Measurements from ENCODE around the gene SLC7A4. TPM values are rescaled to one million over a fixed set of nuclear protein-coding genes. Genes with fewer than 3 reads are reported as not detected.

SLC7A4 gene
- 0.32 and 2.2 TPM in 2 replicates for total RNA-seq

- no peak for TF ChIP-seq CTCF (IDR thresholded peaks at IDR 0.05; ENCODE audit: insufficient read depth, low read depth, low read length)
- H3K4me3 ChIP-seq (ENCODE audit: low read depth, low read length): peak within 1 kb of the TSS; percentile 43
- peak; percentile 21 for DNase-seq (ENCODE audit: low read depth)
Observed at GRCh38 chr22:21032037-21032867, at the start of gene SLC7A4. TSS of gene SLC7A4 (minus strand) at chr22:21032561. CDS start at chr22:21031812, 749 bp downstream.

GRCh38 chr22:21080435-21081137 is 48.2 kb upstream of the SLC7A4 start:
- no peak for TF ChIP-seq CTCF (IDR thresholded peaks at IDR 0.05; ENCODE audit: insufficient read depth, low read depth, low read length)
- DNase-seq (ENCODE audit: low read depth): no peak
- H3K4me3 ChIP-seq (ENCODE audit: low read depth, low read length): no peak overlapping the region

- TF ChIP-seq CTCF (IDR thresholded peaks at IDR 0.05; ENCODE audit: insufficient read depth, low read depth, low read length): no peak
- no peak overlapping the region for H3K4me3 ChIP-seq (ENCODE audit: low read depth, low read length)
- DNase-seq (ENCODE audit: low read depth): no peak
Observed at GRCh38 chr22:21079493-21079892, 47.1 kb upstream of the SLC7A4 start.

GRCh38 chr22:21078916-21079315 is 46.6 kb upstream of the SLC7A4 start:
- TF ChIP-seq CTCF (IDR thresholded peaks at IDR 0.05; ENCODE audit: insufficient read depth, low read depth, low read length): no peak

GRCh38 chr22:21077884-21078508 is 45.6 kb upstream of the SLC7A4 start:
- H3K4me3 ChIP-seq (ENCODE audit: low read depth, low read length): no peak overlapping the region

More at GRCh38 chr22:21078916-21079315, 46.6 kb upstream of the SLC7A4 start:
- no peak for DNase-seq (ENCODE audit: low read depth)
- H3K4me3 ChIP-seq (ENCODE audit: low read depth, low read length): no peak overlapping the region

More at GRCh38 chr22:21077884-21078508, 45.6 kb upstream of the SLC7A4 start:
- no peak for DNase-seq (ENCODE audit: low read depth)
- TF ChIP-seq CTCF (IDR thresholded peaks at IDR 0.05; ENCODE audit: insufficient read depth, low read depth, low read length): no peak
